Spleen (tissue), 7 donors: ENCODE data around the gene SLC25A13.
"Not testable (repeated sequence)": the region's sequence is repeated elsewhere in the genome, so short reads cannot be mapped to it uniquely, and the experiment has no call there.

Experiments used
- POLR2A ChIP-seq, 3 donors: fragments of 450-650 bp; IDR thresholded peaks; one replicate each; pipeline ENCODE4 v1.5.1; 2017; ENCODE audit warnings: antibody characterized with exemption in 3 of 3, mild to moderate bottlenecking in 1 of 3
- POLR2AphosphoS5 ChIP-seq, 3 donors: sonication (generic); formaldehyde crosslinking; IDR thresholded peaks; one replicate each; pipeline ENCODE4 v1.5.1; 2017; ENCODE audit warnings: antibody characterized with exemption in 3 of 3
- TF ChIP-seq, protein P1 (sequence below), 11 experiments: fragments of 200-600 bp in 7 of 11; fragments of 450-650 bp in 4 of 11; sonication (generic) in 4 of 11; IDR thresholded peaks in 8 of 11; conservative IDR thresholded peaks in 3 of 11; 1 replicate in 7 of 11; 2 replicates in 4 of 11; pipeline versions ENCODE4 v1.4.0 to v1.8.0; 2016 to 2021; ENCODE audit warnings: antibody characterized with exemption in 11 of 11, inconsistent platforms in 4 of 11, mild to moderate bottlenecking in 1 of 11
- donor health status: DM: no; HTN: no; CAD: no; lungs with moderate emphysema.
- donor health status: DM: no; HTN: no; CAD: no.
- donor health status: DM: no; HTN: no; CAD: no.

DNA sequence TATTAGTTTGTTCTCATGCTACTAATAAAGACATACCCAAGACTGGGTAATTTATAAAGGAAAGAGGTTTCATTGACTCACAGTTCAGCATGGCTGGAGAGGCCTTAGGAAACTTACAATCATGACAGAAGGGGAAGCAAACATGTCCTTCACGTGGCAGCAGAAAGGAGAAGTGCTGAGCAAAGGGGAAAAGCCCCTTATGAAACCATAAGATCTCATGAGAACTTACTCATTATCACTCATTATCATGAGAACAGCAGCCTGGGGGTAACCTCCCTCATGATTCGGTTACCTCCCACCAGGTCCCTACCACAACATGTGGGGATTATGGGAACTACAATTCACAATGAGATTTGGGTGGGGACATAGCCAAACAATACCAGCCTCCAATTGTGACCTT, 4.9 kb upstream of the SLC25A13 start:
- TF ChIP-seq POLR2A, POLR2AphosphoS5 (IDR thresholded peaks at IDR 0.05): not testable (repeated sequence)
- TF ChIP-seq, protein P1, sequence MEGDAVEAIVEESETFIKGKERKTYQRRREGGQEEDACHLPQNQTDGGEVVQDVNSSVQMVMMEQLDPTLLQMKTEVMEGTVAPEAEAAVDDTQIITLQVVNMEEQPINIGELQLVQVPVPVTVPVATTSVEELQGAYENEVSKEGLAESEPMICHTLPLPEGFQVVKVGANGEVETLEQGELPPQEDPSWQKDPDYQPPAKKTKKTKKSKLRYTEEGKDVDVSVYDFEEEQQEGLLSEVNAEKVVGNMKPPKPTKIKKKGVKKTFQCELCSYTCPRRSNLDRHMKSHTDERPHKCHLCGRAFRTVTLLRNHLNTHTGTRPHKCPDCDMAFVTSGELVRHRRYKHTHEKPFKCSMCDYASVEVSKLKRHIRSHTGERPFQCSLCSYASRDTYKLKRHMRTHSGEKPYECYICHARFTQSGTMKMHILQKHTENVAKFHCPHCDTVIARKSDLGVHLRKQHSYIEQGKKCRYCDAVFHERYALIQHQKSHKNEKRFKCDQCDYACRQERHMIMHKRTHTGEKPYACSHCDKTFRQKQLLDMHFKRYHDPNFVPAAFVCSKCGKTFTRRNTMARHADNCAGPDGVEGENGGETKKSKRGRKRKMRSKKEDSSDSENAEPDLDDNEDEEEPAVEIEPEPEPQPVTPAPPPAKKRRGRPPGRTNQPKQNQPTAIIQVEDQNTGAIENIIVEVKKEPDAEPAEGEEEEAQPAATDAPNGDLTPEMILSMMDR (IDR thresholded peaks at IDR 0.05 in 8 of 11, conservative IDR thresholded peaks at IDR 0.05 in 3 of 11), result not testable (repeated sequence)
